PC-3 (cell line): Measurements from ENCODE around the gene ZFC3H1.

Experiments used
- CTCF ChIP-seq: fragments of 300-600 bp; sonication (generic); conservative IDR thresholded peaks from 2 replicates; pipeline ENCODE4 v1.5.1; 2017; ENCODE audit warnings: antibody characterized with exemption, low read depth, mild to moderate bottlenecking, low read length
- EZH2 ChIP-seq: fragments of 300-600 bp; sonication (generic); IDR thresholded peaks from one replicate; pipeline ENCODE4 v1.6.1; 2017; ENCODE audit warnings: antibody characterized with exemption, mild to moderate bottlenecking, low read length; ENCODE audit not compliant: unreplicated experiment

GRCh38 chr12:71693126-71693525 is 29.5 kb upstream of the ZFC3H1 start:
- no peak for TF ChIP-seq EZH2
- TF ChIP-seq CTCF, result no peak
